AG08396 (cell line): ENCODE measurements around the gene KCNK10.

Experiments
- DNase-seq: peaks from one replicate; pipeline ENCODE4 v3.0.0; 2012; ENCODE audit warnings: low spot score, mixed read lengths

KCNK10 gene

DNA sequence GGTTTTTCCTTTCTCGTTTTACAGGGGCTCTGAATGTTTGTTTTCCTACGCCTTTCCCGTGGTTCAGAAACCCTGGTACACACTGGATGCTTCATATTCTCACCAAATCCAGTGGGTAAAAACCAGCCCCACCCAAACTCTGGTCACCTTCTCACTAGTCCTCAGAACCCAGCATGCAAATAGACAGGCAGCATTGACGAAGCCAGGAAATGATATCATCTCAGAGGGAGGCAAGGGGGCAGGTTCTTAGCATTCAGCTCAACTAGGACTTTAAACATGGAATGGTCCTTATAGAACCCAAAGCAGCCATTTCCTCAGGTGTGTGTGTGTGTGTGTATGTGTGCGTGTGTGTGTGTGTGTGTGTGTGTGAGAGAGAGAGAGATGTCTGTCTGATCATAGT lies 142.0 kb downstream of the KCNK10 start:
- DNase-seq = no peak

DNA sequence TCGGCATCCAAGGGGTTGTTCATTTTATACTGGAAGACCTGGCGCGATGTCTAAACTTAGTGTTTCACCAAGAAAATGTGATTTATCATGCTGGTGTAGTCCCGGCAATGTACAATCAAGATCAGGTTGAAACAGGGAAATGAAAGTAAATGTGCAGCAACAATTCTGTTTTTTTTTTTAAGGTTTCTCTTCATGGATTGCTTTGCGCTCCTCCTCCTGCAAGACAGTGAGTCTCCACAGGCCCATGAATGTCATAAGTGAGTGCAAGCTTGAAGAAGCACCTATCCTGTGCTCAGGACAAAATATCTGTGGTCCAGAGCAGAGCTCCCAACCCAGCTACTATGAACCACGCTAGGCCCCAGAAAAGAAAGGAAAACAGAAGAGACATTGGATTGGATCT lies 143.4 kb downstream of the KCNK10 start:
- no peak for DNase-seq

DNA sequence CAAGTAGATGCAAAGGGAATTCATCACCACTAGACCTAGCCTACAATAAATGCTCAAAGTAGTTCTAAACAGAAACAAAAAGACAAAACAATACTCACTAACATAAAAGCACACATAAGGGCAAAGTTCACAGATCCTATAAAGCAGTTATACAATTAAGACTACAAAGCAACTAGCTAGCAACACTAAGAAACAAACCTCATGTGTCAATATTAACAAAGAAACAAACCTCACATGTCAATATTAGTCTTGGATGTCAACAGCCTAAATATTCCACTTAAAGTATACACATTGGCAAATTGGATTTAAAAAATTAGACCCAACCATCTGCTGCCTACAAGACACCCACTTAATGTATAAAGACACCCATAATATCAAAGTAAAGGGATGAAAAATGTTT lies 152.7 kb downstream of the KCNK10 start:
- no peak for DNase-seq

DNA sequence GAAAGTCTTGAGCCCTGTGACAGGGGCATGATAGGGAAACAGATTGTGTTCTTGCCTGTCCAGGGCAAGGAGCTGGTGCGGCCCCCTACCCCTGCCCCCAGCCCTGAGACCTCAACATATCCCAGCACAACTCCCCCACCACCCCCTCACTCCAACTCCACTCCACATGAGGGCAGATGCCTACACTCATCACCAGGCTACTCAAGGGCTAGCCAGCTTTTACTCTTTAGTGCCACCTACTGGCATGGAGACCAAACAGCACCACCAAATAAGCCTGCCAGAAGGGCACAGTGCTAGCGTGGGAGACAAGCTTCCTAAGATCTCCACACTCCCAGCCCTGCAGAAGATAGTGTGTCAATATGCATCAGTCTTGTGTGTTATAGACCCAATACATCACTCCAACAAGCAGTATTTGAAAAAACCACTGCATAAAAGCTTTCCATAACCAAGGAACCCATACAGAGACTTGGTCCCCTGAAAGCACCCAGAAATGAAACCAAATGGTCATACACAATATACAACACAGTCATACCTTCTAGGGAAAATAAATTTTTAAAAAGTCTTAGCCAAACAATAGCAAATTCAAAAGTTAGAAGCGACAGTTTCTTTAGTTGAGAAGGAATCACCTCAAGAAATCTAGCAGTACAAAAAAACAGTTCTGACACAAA lies 154.4 kb downstream of the KCNK10 start:
- peak; percentile 47 for DNase-seq

DNA sequence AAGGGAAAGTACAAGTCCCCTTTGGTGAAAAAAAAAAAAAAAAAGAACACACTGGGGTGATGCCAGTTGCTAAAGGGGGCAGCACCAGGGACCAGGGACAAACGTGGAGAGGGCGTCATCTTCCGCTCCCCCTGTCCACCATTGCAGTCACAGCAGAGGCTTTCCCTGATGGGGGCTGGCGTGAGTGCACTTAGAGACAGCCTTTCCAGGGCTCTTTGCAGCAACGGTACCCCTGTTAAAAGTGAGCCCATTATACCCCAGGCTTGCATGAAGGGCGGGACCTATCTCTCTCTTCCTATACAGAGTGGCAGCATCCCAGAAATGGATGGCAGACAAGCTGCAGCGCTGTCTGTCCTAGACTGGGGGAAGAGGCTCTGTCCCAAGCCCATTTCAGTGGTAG lies 155.0 kb downstream of the KCNK10 start:
- DNase-seq = no peak

DNA sequence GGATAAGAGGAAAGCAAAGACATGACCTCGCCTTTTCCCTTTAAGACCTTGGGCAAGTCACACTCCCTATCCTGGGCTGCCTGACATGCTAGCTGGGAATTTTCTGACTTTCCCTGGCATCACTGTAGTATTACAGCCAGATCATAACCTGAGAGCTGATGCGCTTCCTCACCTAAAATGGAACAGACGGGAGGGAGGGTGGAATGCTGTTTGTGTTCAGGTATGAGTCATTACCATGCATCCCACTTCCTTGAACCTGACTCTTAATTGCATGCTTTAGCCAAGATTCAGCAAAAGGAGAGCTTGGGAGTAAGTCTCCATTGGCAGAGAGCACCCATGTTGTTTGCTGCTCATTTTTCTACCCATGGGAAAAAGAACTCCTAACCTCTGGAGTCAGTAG lies 156.5 kb downstream of the KCNK10 start:
- DNase-seq = no peak

DNA sequence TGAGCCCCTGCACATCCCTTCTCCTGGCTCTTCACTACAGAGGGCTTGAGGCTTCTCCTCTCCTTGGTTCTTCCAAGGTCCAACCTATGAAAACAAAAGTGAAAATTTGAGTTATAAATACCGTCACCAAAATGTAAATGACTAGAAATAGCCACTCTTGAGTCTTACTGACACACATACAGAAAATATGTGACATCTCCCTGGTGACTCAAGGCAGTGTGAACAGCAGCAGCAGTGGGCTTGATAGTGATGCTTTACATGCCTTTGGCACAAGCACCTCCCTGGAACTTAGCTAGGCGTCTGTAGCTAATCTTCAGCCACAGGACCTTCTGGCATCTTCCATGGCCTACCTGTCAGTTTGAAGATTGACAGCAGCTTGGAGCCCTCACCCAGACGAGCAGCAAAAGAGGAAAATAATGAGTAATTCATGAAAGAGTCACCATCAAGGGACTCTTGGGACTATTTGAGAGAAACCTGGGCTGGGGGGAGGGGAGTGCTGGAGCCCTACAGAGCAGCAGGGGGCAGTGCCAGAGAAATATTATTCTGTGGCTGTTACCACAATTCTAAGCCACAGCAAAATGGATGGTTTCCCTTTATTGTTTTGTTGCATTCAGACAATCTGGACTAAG lies 158.0 kb downstream of the KCNK10 start:
- no peak for DNase-seq

DNA sequence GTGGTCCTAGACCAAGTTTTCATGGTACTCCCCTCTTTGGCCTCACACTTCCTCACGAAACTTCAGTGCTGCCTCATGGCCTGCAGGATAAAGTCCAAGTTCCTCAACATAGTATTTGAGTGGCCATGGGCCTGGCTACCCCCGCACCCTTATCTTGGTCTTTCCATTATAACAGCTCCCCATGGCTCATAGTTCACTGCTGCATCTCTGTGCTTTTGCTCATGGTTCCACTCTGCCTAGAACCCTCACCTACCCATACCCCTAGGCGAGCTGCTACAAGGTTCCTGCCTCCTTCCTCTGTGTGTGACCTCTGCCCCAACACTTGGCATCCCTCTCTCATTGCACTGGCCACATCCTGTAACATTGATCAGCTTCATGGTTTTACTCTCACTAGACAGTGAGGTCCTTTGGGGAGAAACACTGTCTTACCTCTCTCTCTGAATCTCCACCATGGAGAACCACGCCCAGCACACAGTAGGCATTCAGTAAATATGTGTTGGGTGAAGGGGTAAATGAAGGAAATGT lies 159.3 kb downstream of the KCNK10 start:
- DNase-seq = no peak

DNA sequence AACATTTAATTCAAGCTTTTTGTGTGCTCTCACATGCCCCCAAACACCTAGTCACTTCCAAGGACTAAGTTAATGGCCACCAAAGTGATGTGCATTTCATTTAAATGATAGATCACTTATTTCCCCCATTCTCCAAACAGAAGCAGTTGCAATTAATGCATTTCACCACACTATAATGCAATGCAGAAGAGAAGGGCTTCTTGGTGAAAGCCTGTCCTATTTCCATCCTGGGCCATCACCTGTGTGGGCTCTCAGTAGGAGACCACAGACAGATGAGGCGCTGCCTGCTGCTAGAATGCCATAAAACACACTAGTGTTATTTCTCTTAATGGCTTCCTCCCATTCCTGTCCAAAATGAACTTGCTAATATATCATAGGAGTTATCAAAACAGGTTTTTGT lies 166.9 kb downstream of the KCNK10 start:
- DNase-seq = no peak

DNA sequence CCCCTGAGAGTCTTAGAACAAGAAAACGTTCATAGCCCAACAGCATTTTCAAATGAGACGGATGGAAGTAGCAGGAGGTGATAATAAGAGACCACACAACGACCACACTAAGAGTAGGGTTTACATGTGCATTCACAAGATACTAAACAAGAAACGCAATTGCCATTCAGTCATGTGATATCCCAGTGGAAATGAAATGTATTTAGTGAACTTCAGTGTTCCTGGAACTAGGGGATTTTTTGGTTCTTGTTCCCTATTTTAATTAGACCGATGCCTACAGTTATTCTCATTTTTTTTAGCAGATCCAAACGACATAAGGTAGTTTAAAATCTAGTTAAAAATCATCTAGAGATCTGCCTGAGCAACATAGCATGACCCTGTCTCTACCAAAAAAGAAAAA lies 168.1 kb downstream of the KCNK10 start:
- DNase-seq = no peak

DNA sequence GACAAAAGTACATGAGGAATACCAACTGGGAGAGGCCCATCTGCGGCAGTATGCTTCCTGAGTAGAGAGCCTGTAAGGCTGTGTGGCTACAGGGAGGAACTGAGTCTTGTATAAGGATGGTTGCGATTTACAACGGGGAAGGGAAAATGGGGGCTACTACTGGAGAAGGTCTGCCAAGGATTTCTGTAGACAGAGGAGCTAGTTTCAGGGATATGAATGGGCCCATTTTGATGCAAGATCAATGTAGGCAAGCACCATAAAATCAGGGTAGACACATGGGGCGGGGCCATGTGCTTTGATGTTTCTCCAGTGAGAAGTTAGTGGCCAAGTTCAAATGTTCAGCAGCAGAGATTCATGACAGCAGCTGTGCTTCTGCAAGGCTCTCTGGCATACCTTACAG lies 168.7 kb downstream of the KCNK10 start:
- DNase-seq = no peak

DNA sequence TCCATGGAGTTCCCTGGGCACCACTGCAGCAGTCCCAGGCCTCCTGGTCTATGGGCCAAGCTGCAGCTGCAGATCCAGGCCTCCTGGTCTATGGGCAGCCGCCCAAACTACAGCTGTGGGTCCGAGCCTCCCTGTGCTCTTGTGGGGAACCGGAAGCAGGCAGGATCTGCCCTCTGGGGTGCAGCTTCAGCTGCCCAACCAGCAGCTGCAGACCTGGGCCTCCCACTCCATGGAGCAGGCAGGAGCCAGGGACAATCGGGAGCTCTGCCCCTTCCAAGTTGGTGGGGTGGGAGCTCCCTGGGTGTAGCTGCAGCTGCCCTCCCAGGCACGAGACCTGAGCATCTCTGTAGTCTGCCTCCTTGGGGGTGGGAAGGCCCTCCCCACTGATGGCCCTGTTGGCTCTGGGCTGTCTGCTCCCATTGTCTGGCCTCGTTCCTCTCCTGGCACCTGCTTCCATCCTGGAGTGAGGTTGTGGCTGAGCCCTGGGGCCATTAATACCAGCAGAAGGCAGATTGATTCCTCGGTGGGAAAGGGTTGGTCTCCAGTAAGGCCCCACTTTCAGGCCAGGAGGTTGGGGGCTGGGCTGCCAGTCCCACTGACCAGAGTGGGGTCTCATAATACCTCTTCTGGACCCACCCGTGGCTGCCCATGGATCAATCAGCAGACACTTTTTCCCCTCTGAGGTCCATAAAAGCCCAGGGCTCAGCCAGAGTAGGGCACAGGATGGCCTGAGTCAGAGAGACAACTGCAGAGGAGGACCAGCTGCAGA lies 176.0 kb downstream of the KCNK10 start:
- DNase-seq = no peak

DNA sequence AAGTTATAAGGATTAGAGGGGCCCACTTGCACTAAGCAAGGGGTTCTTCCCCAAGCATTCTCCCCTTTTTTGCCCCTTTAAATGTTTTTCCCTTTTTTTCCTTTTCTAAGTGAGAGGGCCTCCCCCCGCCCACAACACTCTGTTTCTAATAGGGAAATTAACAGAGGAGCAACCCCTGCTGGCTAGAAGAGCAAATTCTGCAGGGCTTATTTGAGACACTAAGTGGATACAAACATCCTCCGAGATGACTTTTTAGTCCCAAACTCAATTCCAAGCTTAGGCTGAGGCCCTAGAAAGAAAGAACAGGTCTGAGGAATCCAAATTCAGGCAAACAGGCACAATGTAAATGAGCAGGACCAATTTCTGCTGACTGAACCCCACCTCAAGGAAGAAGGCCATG lies 179.3 kb downstream of the KCNK10 start:
- no peak for DNase-seq

DNA sequence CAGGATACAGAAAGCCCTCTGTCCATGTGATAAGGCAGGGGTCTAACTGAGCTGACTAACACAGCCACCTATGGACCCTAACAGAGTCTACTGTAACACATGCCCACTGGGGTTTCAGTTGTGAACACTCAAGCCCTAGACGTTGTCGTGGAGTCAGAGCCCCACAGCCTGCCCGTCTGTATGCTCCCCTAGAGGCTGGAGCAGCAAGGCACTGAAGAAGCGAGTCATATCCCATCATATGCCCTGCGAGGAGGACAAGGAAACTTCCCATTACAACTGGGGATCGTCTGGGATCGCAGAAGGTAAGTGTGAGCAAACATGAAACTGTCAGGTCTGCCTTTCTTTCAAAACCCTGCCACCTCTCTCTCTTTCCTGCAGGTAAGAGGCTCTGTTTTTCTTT lies 180.1 kb downstream of the KCNK10 start:
- no peak for DNase-seq

DNA sequence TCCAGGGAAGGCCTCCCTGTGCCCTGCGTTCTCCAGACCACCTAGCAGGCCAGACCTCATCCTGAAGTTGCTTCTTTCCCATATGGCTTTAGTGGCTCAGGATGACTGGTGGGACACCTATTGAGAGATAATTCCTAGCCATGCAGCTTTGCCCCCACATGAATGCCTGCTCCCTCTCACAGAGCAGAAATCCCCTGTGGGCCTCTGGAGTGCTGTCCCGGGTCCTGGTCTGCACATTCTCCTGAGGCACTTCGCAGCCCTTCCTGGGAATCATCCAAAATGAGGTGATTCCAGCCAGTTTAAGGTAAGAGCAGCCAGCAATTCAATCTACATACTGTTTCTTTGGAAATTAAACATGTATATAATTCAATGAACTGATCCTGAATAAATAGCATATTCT lies 182.2 kb downstream of the KCNK10 start:
- DNase-seq = no peak

DNA sequence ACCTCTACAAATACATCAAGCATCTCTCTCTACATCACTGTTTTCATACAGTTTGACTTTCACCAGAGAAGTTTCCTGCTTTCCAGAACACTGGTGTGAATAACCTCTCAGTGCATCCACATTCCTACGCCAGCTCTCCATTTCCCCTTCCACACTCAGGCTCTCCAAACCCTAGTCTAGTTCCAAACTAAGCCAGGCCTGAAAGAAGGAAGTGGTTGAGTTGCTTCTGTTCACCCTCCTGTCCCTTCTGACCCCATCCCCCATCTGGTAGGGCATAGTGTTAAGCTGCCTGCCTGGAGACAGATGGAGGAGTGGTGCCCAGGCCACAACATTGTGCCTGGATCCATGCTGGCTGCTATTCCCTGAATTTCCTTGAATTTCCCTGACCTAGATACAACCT lies 185.7 kb downstream of the KCNK10 start:
- no peak for DNase-seq
